DND-41 (cell line): Measurements from ENCODE around the gene AANAT.

Source experiments
- ATAC-seq: fragments of 200-7000 bp; cut with Tn5 transposase; 3 replicates; pipeline ENCODE4 v1.9.1; 2021; ENCODE audit warnings: low read depth; ENCODE audit not compliant: insufficient read depth
- DNase-seq: peaks from one replicate; pipeline ENCODE4 v3.0.0-alpha.2; 2020
- H2AFZ ChIP-seq: 2 replicates; pipeline ENCODE4 v1.6.0; 2012; ENCODE audit warnings: low read depth, low read length
- H3K27ac ChIP-seq: 2 replicates; pipeline ENCODE4 v1.5.1; 2012; ENCODE audit warnings: low read length, inconsistent platforms
- H3K27me3 ChIP-seq: fragments of 200-600 bp; sonication (generic); 2 replicates; pipeline ENCODE4 v1.6.0; 2012; ENCODE audit warnings: low read length, mild to moderate bottlenecking, inconsistent platforms; ENCODE audit not compliant: insufficient read depth, poor library complexity
- H3K36me3 ChIP-seq: 2 replicates; pipeline ENCODE4 v1.5.1; 2012; ENCODE audit warnings: low read length, inconsistent platforms; ENCODE audit not compliant: insufficient read depth
- H3K4me1 ChIP-seq: 2 replicates; pipeline ENCODE4 v1.5.1; 2012; ENCODE audit warnings: mild to moderate bottlenecking, low read length; ENCODE audit not compliant: insufficient read depth
- H3K4me2 ChIP-seq: 2 replicates; pipeline ENCODE4 v1.6.0; 2012; ENCODE audit warnings: mild to moderate bottlenecking, moderate library complexity, low read length, inconsistent platforms; ENCODE audit not compliant: insufficient read depth
- H3K4me3 ChIP-seq, 2 experiments: fragments of 200-600 bp in 1 of 2; shearing (Covaris generic) in 1 of 2; 2 replicates each; pipeline ENCODE4 v1.5.1; 2012 to 2016; ENCODE audit warnings: inconsistent platforms in 2 of 2, low read length in 2 of 2, mild to moderate bottlenecking in 2 of 2, low read depth in 1 of 2, moderate library complexity in 1 of 2
- H3K79me2 ChIP-seq: 2 replicates; pipeline ENCODE4 v1.6.0; 2012; ENCODE audit warnings: low read length, inconsistent platforms; ENCODE audit not compliant: insufficient read depth
- H3K9ac ChIP-seq: 2 replicates; pipeline ENCODE4 v1.6.0; 2012; ENCODE audit warnings: low read depth, mild to moderate bottlenecking, inconsistent platforms, low read length, moderate library complexity
- H3K9me3 ChIP-seq: 2 replicates; pipeline ENCODE4 v1.5.1; 2012; ENCODE audit warnings: low read length, moderate library complexity, mild to moderate bottlenecking, inconsistent platforms; ENCODE audit not compliant: insufficient read depth, severe bottlenecking
- H4K20me1 ChIP-seq: 2 replicates; pipeline ENCODE4 v1.6.0; 2012; ENCODE audit warnings: low read length; ENCODE audit not compliant: insufficient read depth
- CTCF ChIP-seq: IDR thresholded peaks from 2 replicates; pipeline ENCODE4 v1.5.1; 2012; ENCODE audit warnings: borderline replicate concordance, low read length, moderate library complexity, mild to moderate bottlenecking; ENCODE audit not compliant: poor library complexity, severe bottlenecking; ENCODE audit errors: extremely low read depth
- EZH2 ChIP-seq: IDR thresholded peaks from 3 replicates; pipeline ENCODE4 v1.6.1; 2012; ENCODE audit warnings: borderline replicate concordance, low read depth, mild to moderate bottlenecking, moderate library complexity, low read length, inconsistent platforms; ENCODE audit not compliant: severe bottlenecking

Gene AANAT

GRCh38 chr17:76434870-76435269, 32.5 kb upstream of the AANAT start:
- Histone ChIP-seq H3K4me2 (no peak overlapping the region), H3K79me2 (peaks cover 93% of the 10 kb centered on the region), H3K36me3 (peaks cover 6% of the 10 kb centered on the region; the same call in 1 of the 2 replicates), H3K4me1 (no peaks in the 10 kb centered on the region), H3K9me3 (no peaks in the 10 kb centered on the region), H2AFZ (no peak overlapping the region), H4K20me1 (peaks cover 63% of the 10 kb centered on the region), H3K27me3 (no peaks in the 10 kb centered on the region), H3K4me3 (no peak overlapping the region), H3K27ac (no peak overlapping the region), H3K9ac (no peak overlapping the region)
- TF ChIP-seq EZH2 (no peak), CTCF (no peak)
- no peak for DNase-seq
- ATAC-seq: no peak

GRCh38 chr17:76435751-76436150, 31.7 kb upstream of the AANAT start:
- no peak overlapping the region for H2AFZ ChIP-seq
- no peaks in the 10 kb centered on the region for H3K9me3 ChIP-seq
- ATAC-seq (no peak), DNase-seq (no peak)
- H3K36me3 ChIP-seq: peaks cover 6% of the 10 kb centered on the region; the same call in 1 of the 2 replicates
- H3K27me3 ChIP-seq: no peaks in the 10 kb centered on the region
- no peak overlapping the region for H3K4me3 ChIP-seq
- TF ChIP-seq EZH2 (no peak), CTCF (no peak)
- H3K4me1 ChIP-seq: no peaks in the 10 kb centered on the region
- H4K20me1 ChIP-seq: peaks cover 67% of the 10 kb centered on the region
- H3K79me2 ChIP-seq: peaks cover 92% of the 10 kb centered on the region
- no peak overlapping the region for H3K4me2 ChIP-seq
- H3K27ac ChIP-seq: no peak overlapping the region
- no peak overlapping the region for H3K9ac ChIP-seq

GRCh38 chr17:76437467-76438402, 29.7 kb upstream of the AANAT start:
- DNase-seq (no peak), ATAC-seq (no peak)
- Histone ChIP-seq H3K4me1 (no peaks in the 10 kb centered on the region), H3K4me3 (no peak overlapping the region), H3K36me3 (peaks cover 9% of the 10 kb centered on the region; the same call in 1 of the 2 replicates), H3K4me2 (no peak overlapping the region), H4K20me1 (peaks cover 71% of the 10 kb centered on the region), H3K79me2 (peaks cover 93% of the 10 kb centered on the region), H3K27ac (no peak overlapping the region), H3K27me3 (no peaks in the 10 kb centered on the region), H3K9ac (no peak overlapping the region), H2AFZ (no peak overlapping the region), H3K9me3 (no peaks in the 10 kb centered on the region)
- TF ChIP-seq EZH2: no peak
- TF ChIP-seq CTCF: no peak
